ENCODE data around the gene KCTD1. TPM values are rescaled to one million over a fixed set of nuclear protein-coding genes. Genes with fewer than 3 reads are reported as not detected.

KCTD1 gene
- total and polyA plus RNA-seq, 2 of the 8 experiments (the other 6 are each of a cell fraction or from before 2014, with no cell fraction given), result 7.7 to 14.0 TPM

GRCh38 chr18:26540043-26540628 lies 8.2 kb downstream of the KCTD1 start (continued):
- TF ChIP-seq FOSL1 (IDR thresholded peaks at IDR 0.05; ENCODE audit: insufficient read depth, low read depth, low read length), result no peak
- no peak for TF ChIP-seq HDAC6 (IDR thresholded peaks at IDR 0.05; ENCODE audit: low read depth, low read length)
- no peak for TF ChIP-seq SRF (IDR thresholded peaks at IDR 0.05; ENCODE audit: low read depth, low read length)

Data from H1 (cell line).